Kidney tubule cell (primary cell): ENCODE results near the gene UBE2F.
"Not testable (repeated sequence)": the region's sequence is repeated elsewhere in the genome, so short reads cannot be mapped to it uniquely, and the experiment has no call there.

ENCODE experiments used
- DNase-seq: peaks from one replicate; pipeline ENCODE4 v3.0.0-alpha.2; 2018; ENCODE audit warnings: low spot score

The UBE2F gene

DNA sequence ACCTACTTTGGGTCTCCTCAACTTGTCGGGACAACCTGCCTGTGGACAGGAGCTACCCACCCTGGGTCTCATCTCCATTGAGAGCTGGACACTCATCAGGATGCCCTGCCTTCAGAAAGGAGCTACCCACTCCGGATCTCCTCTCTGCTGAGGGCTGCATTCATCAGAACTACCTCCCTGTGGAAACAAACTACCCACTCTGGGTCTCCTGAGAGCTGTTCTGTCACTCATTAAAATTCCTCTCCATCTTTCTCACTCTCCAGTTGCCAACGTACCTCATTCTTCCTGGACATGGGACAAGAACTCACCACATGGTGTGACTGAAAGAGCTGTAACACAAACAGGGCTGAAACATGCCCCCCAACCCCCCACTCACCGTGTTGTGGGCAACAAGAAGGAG, 22.5 kb upstream of the UBE2F start:
- no peak for DNase-seq

DNA sequence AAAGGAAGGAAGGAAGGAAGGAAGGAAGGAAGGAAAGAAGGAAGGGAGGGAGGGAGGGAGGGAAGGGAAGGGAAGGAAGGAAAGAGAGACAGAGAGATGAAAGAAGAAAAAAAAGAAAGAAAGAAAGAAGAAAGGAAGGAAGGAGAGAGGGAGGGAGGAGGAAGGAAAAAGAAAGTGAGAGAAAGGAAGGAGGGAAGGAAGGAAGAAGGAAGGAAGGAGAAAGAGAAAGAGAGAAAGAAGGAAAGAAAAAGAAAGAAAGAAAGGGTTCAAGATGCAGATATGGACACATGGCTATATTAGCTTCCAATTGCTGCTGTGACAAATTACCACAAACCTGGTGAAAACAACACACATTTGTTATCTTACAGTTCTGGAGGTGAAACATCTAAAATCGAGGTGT, 20.4 kb upstream of the UBE2F start:
- no peak for DNase-seq

DNA sequence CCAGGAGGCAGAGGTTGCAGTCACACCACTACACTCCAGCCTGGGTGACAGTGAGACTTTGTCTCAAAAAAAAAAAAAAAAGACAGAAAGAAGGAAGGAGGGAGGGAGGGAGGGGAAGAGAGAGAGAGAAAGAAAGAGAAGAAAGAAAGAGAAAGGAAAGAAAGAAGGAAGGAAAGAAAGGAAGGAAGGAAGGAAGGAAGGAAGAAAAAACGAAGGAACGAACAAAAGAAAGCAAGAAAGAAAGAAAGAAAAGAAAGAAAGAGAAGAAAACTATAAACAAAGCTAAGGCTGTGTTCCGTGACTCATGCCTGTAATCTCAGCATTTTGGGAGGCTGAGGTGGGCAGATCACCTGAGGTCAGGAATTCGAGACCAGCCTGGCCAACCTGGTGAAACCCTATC, 15.5 kb upstream of the UBE2F start:
- DNase-seq = not testable (repeated sequence)

DNA sequence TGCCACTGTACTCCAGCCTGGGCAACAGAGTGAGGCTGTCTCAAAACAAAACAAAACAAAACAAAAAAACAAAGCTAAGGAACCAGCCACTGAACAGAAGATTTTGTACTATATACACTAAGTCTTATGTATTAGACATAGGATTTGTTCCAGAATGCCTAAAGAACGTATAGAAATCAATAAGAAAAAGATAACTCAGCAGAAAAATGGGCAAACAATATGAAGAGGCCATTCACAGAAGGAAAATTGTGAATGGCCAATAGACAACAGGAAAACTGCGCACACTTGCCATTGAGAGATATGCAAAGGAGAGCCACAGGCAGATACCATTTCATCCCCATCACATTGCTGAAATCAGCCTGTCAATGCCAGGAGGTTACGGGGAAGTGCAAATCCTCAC, 14.9 kb upstream of the UBE2F start:
- no peak for DNase-seq

DNA sequence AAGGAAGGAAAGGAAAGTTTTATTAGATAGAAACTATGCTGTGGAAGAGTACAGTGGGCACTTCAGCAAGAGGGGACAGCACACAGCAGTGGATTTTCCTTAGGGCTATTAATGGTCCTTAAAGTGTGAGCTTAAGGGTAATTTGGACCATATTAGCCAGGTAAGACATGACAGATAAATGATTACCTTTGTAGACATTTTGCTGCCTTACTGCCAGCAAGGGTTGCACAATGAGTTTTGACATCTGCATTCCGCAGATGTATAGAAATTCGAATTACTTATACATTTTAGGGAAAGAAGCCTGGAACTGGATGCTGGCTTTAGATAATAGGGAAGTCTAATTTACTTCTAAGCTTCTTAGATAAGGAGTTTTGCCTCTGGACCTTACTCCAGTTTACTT, 14.0 kb upstream of the UBE2F start:
- no peak for DNase-seq

DNA sequence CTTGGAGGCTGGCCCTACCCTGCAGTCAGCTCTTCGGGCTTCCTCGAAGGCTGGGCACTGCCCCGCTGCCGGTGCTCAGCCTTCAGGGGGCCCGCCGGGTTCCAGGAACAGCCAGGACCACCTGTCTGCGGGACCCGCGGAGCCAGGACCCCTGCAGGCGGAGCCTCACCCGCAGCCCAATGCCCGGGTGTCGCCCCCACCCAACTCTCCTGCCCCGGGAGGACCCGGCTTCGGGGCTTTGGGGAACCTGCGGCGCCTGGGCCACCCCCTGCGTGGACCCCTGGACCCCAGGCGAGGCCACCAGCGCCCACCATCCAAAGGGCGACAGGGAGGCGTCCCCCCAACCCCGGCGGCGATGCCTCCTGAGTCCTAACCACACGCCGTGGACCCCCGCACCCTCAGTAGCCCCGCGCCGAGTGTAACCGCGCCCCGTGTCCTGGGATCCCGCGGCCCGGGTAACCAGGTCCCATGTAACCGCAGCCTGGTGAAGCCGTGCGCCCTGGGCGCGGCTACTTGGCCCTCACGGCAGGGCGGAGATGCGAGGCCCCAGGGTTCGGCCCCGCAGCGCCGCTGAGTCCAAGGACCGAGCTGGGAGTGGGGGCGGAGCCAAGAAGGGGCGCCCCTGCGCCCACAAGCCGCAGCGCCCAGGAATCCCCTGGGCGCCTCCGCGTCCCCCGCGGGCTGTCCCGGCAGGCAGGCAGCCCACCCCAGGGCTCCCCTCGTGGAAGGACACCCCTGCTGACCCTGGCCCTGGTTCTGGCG, 11.0 kb upstream of the UBE2F start:
- DNase-seq = no peak

DNA sequence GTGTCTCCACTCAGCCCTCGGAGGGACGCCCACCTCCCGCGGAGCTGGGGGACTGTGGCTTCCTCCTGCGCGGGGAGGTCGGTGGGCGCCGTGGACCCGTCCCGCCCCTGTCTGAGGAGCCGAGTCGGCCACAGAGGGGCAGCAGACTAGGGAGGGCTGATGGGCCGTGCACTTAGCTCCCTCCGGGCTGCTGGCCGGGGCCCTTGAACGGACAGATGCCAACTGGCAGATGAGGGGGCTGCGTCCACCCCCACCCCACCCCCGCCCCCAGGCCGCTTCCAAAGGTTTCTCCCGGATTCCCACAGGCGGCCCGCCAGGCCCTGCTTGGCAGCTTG, 10.4 kb upstream of the UBE2F start:
- no peak for DNase-seq

DNA sequence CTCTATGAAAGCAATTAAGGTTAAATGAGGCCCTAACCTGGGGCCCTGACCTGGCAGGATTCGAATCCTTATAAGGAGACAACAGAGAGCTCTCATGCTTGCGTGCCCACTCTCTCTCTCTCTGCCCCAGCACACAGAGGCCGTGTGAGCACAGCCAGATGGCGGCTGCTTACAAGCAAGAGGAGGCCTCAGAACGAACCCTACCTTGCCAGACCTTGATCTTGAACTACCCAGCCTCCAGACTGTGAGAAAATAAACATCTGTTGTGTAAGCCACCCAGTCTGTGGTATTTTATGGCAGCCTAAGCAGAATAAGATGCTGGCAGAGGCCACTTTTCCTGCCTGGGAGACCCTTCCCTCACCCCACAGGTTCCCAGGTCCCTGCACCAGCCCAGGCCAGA, 5.2 kb upstream of the UBE2F start:
- no peak for DNase-seq

DNA sequence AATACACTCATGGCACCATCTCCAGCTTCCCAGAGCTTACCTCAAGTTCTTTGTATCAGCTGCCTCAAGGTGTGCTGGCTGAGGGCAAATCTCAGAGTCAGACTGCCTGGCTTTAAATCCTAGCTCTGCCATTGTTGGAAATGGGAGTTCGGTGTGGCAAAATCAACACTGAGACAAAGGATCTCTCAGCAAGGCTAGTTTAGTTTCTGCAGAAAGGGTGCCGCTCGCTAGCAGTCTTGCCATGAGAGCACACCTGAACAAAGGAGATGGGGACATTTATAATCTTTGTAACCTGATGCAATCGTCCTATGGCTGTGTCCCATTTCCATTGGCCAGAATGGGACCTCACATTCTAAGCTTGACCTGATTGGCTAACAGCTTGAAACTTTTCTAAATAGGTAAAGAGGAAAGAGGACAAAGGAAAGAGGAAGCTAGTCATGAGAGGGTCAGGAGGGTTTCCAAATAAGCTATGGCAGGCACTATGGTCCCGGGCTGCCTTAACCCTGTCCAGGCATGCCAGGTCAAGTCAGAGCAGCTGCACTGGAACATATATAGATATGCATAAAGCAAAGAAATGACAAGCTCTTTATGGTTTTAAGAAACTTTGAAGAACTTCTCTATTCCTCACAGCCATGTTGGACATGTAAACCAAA, 4.3 kb upstream of the UBE2F start:
- DNase-seq = no peak

DNA sequence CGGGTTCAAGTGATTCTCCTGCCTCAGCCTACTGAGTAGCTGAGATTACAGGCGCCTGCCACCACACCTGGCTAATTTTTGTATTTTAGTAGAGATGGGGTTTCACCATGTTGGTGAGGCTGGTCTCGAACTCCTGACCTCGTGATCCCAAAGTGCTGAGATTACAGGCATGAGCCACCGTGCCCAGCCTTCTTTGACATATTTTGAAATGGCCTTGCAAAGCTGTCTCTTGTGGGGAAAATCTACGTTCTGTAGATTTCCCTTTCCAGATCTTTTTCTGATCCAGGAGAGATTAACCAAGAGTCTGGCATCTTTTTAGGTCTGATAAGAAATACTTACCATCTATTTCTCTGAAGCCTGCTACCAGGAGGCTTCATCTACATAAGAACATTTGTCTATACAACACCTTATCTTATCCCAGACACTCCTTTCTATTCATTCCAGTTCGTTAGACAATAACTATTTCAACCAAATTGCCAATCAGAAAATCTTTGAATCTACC, 3.3 kb upstream of the UBE2F start:
- DNase-seq = not testable (repeated sequence)

DNA sequence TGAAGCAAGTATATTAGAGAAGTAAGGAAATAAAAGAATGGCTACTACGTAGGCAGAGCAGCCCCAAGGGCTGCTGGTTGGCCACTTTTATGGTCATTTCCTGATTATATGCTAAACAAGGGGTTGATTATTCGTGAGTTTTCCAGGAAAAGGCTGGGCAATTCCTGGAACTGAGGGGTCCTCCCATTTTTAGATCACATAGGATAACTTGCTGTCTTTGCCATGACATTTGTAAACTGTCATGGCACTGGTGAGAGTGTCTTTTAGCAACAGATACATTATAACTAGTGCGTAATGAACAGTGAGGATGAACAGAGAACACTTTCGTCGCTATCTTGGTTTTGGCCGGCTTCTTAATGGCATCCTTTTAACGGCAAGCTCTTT, 2.6 kb upstream of the UBE2F start:
- DNase-seq = no peak

DNA sequence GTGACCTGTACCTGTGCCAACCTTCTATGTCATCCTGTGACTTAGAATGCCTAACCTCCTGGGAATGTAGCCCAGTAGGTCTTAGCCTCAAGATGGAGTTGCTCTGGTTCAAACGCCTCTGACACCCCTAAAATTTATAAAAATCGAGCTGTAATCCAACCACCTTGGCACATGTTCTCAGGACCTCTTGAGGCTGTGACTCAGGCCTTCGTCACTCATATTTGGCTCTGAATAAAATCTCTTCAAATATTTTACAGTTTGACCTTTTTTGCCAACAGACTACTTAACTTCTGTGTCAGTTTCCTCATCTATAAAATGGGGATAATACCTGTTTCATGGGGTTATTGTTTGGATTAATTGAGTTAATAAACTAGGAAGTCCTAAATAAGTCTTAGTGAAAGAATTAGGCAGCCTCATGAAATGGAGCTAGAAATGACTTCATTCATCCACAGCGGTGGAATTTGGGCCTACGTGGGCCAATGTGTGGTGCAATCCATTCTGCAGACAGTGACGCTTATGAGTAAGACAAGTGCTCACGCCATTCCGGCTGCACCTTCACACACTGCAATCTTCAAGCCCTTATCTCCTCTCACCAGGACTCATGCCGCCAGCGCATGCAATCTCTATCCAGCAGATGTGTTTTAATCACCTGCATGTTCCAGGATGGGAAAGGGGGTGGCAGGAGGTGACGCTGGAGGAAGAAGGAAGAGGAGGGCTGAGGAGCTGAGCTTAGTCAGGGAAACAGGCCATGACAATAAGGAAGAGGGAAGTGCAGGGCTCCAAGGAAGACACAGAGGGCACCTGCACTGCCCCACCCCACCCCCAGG, 2.0 kb upstream of the UBE2F start:
- no peak for DNase-seq

DNA sequence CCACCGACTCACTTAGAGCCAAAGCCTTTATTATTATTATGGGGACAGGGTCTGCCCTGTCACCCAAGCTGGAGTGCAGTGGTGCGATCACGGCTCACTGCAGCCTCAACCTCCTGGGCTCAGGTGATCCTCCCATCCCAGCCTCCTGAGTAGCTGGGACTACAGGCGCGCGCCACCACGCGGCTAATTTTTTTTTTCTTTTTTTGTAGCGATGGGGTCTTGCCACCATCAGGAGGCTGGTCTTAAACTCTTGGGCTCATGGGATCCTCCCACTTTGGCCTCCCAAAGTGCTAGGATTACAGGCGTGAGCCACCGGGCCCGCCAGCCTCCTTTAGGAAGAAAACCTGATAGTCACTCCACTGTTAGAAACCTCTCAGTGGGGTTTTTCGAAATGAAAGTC, 970 bp upstream of the UBE2F start:
- not testable (repeated sequence) for DNase-seq

DNA sequence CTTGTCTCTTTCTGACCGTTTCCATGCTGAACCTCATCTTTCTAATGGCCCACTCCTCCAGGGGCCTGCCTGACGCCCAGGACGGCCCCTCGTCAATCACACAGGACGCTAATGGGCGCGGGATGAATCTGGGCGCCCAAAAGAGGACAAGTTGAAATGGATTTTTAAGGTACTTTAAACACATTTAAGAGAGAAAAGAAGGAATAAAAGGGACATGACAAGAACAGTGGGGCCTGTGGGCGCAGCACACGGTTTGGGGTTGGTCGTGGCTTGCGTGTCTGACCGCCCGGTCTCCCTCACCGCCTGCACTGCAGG, 607 bp upstream of the UBE2F start:
- no peak for DNase-seq

DNA sequence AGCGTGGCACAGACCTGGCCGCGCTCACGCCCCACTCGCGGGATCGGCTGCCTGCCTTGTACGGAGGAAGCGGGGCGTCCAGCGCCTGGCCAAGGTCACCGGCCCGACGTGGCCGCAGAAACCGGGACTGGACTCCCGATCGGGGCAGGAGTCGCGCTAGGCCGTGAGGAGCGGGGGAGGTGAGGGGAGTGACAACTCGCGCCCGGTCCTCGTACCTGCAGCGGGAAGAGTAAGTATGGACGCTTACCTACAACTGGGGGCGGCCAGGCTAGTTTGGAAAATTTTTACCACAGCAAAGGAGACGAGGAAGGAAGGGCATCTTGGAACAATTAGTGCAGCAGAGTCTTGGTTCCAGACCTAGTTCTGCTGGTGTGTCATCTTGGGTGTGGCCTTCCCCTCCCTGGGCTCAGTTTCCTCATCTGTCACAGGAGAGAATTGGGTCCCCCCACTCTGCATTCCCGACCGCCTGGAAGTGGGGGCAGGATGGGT, 693 bp downstream of the UBE2F start:
- peak; percentile 11 for DNase-seq

DNA sequence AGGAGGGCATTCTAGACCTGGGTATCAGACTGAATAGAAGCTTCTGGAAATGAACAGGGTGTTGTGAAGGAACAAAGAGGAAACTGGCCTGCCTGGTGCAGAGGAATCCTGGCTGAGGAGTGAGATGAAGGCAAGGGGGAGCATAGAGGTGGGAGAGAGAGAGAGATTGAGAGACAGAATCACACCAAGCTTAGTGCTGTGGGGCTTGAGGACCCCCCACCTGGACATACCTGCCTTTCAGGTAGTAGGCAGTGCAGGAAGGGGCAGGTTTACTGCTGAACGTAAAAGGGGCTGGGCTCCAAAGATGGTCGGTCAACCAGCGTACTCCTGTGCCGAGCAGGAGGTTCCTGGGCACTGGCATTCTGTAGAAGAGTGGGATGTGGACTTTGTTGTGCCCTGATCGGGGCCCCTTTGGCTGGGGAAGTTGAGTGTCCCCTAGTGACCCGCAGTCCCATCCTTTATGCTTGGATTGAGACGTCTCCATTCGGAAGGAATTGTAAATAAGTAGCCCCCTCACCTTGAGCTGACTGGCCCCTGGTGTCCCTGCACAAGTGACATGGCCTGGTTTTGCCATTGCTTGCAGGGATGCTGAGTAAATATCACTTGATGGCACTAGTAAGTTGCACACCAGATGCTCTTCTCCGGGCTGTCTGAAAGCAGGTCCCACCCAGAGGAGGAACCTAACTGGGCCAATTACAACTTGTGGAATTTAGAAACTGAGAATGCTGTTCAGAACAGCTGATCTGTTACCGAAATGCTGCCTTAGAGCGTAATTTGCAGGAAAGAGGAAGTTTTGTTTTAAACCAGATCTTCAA, 1.4 kb downstream of the UBE2F start:
- peak; percentile 54 for DNase-seq

DNA sequence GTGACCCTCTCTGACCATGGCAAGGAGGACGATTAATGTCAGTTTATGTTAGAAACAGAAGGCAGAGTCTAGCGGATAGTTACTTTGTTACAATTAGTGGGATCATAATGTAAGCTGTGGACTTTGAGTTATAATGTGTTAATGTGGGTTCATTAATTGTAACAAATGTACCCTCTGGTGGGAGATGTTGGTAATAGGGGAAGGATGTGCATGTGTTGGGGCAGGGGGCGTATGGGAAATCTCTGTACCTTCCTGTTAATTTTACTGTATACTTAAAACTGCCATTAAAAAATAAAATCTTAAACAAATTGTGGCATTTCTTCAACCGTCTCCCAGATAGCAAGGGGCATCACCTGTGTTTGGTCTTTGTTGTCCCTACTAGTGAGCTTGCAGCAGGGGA, 4.8 kb downstream of the UBE2F start:
- no peak for DNase-seq

DNA sequence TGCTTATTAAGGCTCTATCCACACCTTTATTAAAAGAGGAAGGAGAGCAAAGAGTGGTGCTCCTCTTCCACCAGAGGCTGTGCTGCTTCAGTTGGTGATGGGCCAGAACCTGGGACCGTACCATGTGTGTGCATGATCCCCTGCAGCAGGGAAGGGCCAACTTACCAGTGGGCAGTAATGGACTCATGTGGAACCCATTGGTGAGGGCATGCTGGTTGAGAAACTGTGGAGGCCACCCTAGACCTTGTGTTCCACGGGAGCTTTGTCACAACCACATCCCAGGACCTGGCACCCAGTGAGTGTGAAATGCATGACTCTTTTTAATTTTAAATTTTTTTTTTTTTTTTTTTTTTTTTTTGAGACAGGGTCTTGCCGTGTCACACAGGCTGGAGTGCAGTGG, 5.4 kb downstream of the UBE2F start:
- DNase-seq = no peak

DNA sequence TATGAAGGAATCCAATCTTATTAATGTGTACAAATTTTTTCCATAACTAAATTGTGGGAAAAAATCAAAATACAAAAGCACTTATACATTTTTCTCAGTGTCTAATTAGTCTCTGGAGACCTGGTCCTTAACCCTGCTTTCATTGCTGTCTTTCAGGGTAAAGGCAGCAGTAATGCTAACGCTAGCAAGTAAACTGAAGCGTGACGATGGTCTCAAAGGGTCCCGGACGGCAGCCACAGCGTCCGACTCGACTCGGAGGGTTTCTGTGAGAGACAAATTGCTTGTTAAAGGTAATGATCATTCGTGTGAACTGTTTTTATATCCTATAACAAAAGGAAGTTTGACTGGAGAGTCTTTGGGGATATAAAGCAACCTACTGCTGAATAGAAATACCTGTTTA, 6.1 kb downstream of the UBE2F start:
- DNase-seq = no peak

DNA sequence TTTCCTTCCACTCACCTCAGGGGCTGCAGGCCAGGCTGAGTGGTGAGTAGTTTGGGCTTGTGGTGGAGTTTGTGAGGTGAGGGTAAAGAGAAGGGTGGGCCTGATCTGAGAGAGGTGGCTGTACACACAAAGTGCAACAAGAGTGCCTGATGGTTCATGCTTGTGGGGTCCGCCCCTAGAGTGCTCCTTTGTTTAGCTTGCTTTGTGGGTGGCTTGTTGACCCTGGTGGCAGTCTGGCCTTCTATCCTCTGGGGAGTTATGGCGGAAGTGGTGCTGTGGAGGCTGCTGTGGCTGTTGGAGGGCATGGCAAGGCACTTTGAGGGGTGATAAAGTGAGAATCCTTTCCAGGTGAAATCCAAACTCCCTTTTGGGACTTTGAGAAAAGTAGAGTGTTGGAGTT, 10.6 kb downstream of the UBE2F start:
- no peak for DNase-seq

DNA sequence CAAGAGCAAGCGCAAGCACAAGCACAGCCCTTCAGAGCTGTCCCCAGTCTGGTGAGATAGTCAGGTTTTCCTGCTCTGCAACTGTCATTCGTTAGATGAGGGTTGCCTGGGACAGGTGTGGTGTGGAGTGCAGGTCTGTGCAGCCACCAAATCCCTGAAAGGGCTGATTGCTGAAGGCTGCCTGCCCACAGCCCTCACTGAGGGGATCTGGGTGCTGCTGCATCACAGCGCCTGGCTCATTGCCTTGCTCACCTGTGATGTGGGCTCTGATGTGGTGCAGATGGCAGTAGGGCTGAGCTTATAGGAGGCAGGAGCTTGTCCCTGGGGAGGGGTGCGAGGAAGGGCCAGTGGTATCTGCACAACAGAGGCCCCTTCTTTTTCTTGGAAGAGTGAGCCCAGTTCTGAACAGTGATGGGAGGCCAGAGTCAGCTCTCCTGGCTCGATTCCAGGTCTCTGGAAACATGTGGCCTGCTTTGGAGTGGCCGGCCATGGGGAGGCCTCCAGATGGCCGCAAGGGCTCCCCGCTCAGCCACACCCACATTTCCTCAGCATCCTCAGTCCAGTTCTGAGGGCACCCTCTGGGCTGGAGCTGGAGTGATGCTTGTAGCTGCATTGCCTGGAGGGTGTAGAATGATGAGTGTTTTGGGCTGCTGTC, 11.4 kb downstream of the UBE2F start:
- DNase-seq = no peak

DNA sequence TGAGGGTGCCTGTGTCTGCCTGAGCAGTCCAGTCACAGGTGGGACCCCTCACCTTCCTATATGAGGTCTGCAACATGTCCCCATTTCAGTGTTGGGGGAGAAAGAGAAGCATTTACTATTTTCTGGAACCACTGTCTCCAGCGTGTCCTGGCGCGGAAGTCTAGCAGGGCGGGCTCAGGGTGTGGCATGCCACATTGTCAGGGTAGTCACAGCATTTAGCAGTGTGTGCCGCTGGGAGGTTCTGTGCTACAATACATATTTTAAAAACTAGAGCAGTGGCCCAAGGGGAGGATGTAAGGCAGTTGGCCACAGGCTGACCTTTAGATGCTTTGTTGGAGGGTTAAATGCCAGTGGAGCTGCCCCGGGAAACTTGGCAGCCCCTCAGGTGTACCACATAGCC, 12.5 kb downstream of the UBE2F start:
- DNase-seq = no peak
